Smooth muscle cell (in vitro differentiated cells): ENCODE data around the gene ARL3. TPM values are rescaled to one million over a fixed set of nuclear protein-coding genes. Genes with fewer than 3 reads are reported as not detected.
A peak's percentile ranks its signal among the peaks of the same experiment; 100 is the strongest.

ENCODE experiments used
- DNase-seq: peaks from one replicate; lab custom pipeline; 2025; ENCODE audit not compliant: unreplicated experiment; lab: John Stamatoyannopoulos, UW
- H2AFZ ChIP-seq: fragments of 200-600 bp; sonication (generic); 2 replicates; pipeline ENCODE4 v1.6.0; 2016; ENCODE audit warnings: antibody characterized with exemption, low read depth, mild to moderate bottlenecking
- H3F3A ChIP-seq: fragments of 200-600 bp; sonication (generic); 2 replicates; pipeline ENCODE4 v1.6.0; 2017; ENCODE audit warnings: antibody characterized with exemption, low read depth
- H3K27ac ChIP-seq: fragments of 200-600 bp; sonication (generic); 2 replicates; pipeline ENCODE4 v1.5.1; 2016; ENCODE audit warnings: low read depth, mild to moderate bottlenecking
- H3K27me3 ChIP-seq: fragments of 200-600 bp; sonication (generic); 2 replicates; pipeline ENCODE4 v1.6.1; 2016; ENCODE audit warnings: low read depth, mild to moderate bottlenecking
- H3K36me3 ChIP-seq: fragments of 200-600 bp; sonication (generic); 2 replicates; pipeline ENCODE4 v1.5.1; 2016; ENCODE audit warnings: low read depth
- H3K4me1 ChIP-seq: fragments of 200-600 bp; sonication (generic); 2 replicates; pipeline ENCODE4 v1.5.1; 2016; ENCODE audit warnings: low read depth
- H3K4me2 ChIP-seq: fragments of 200-600 bp; sonication (generic); 2 replicates; pipeline ENCODE4 v1.6.0; 2016; ENCODE audit warnings: mild to moderate bottlenecking
- H3K4me3 ChIP-seq: fragments of 200-600 bp; sonication (generic); 2 replicates; pipeline ENCODE4 v1.5.1; 2016; ENCODE audit warnings: mild to moderate bottlenecking
- H3K79me2 ChIP-seq: fragments of 200-600 bp; sonication (generic); 2 replicates; pipeline ENCODE4 v1.6.0; 2016; ENCODE audit warnings: low read depth, mild to moderate bottlenecking
- H3K9ac ChIP-seq: fragments of 200-600 bp; sonication (generic); 2 replicates; pipeline ENCODE4 v1.6.0; 2016; ENCODE audit warnings: low read depth
- H3K9me3 ChIP-seq: fragments of 200-600 bp; sonication (generic); replicated peaks from 2 replicates; pipeline ENCODE4 v1.5.1; 2016; ENCODE audit warnings: low read depth
- H4K20me1 ChIP-seq: fragments of 200-600 bp; sonication (generic); 2 replicates; pipeline ENCODE4 v1.6.0; 2016; ENCODE audit warnings: low read depth
- WGBS: methylation state at CpG from one replicate; pipeline ENCODE4 v1.1.7; 2016; ENCODE audit warnings: low lambda C conversion rate; 5-methylcytosine and 5-hydroxymethylcytosine counted together
- polyA plus RNA-seq: library from polyadenylated mRNA; unstranded; fragments of >200 nt; fragmentation: Nextera tagmentation; extraction: Ambion mirVana; gene quantifications from 2 replicates; pipeline ENCODE4 v1.2.1, GENCODE V29; 2016
- total RNA-seq: library from RNA; depleted of rRNA; stranded (reverse); fragments of >200 nt; gene quantifications from 2 replicates; pipeline ENCODE4 v1.2.3, GENCODE V29; 2014
- TF ChIP-seq, protein P1 (sequence below): fragments of 200-600 bp; sonication (generic); IDR thresholded peaks from 2 replicates; pipeline ENCODE4 v1.5.1; 2017; ENCODE audit warnings: borderline replicate concordance, mild to moderate bottlenecking, antibody characterized with exemption; ENCODE audit not compliant: insufficient read depth, poor library complexity, severe bottlenecking

The ARL3 gene
- total and polyA plus RNA-seq, 2 experiments from 2014 or later: 12.7 to 30.2 TPM

DNA sequence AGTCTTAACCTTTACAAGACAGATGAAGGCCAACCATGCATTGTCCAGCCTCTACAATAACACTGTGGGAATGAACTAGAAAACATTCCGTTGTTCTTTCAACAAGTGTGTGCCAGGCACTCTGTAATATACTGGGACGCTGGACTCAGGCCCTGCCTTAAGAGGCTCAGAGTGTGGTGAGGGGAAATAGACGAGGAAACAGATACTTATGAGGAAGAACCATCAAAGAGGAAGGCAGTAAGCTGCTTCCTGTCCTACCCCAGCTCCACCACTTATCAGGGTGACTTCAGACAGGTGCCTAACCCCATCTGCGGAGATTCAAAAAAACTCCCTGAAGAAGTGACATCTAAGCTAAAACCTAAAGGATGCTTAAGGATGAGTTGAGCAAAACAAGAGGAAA is 78.8 kb downstream of the ARL3 start:
- H3K27me3 ChIP-seq: no peaks in the 10 kb centered on the region
- no peak for DNase-seq
- H3F3A ChIP-seq: peaks cover 24% of the 10 kb centered on the region
- H3K4me2 ChIP-seq: no peak overlapping the region
- TF ChIP-seq, protein P1, sequence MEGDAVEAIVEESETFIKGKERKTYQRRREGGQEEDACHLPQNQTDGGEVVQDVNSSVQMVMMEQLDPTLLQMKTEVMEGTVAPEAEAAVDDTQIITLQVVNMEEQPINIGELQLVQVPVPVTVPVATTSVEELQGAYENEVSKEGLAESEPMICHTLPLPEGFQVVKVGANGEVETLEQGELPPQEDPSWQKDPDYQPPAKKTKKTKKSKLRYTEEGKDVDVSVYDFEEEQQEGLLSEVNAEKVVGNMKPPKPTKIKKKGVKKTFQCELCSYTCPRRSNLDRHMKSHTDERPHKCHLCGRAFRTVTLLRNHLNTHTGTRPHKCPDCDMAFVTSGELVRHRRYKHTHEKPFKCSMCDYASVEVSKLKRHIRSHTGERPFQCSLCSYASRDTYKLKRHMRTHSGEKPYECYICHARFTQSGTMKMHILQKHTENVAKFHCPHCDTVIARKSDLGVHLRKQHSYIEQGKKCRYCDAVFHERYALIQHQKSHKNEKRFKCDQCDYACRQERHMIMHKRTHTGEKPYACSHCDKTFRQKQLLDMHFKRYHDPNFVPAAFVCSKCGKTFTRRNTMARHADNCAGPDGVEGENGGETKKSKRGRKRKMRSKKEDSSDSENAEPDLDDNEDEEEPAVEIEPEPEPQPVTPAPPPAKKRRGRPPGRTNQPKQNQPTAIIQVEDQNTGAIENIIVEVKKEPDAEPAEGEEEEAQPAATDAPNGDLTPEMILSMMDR: no peak
- no peaks in the 10 kb centered on the region for H3K36me3 ChIP-seq
- no peaks in the 10 kb centered on the region for H3K79me2 ChIP-seq
- H3K4me1 ChIP-seq: peaks cover 36% of the 10 kb centered on the region
- H3K27ac ChIP-seq: peak overlapping the region; percentile 98
- no peak overlapping the region for H2AFZ ChIP-seq
- no peak overlapping the region for H3K9ac ChIP-seq
- no peak overlapping the region for H3K4me3 ChIP-seq
- H4K20me1 ChIP-seq: no peaks in the 10 kb centered on the region
- H3K9me3 ChIP-seq: no peaks in the 10 kb centered on the region
- WGBS: 88% methylated on average over 4 of the region's 4 CpGs

GRCh38 chr10:102634686-102635085 is 79.5 kb downstream of the ARL3 start:
- 62% methylated on average over 4 of the region's 4 CpGs for WGBS
- Histone ChIP-seq H3K9me3 (no peaks in the 10 kb centered on the region), H3K27ac (peak overlapping the region; percentile 98), H3K79me2 (no peaks in the 10 kb centered on the region), H3K36me3 (no peaks in the 10 kb centered on the region), H2AFZ (no peak overlapping the region), H3F3A (peaks cover 29% of the 10 kb centered on the region), H3K4me3 (no peak overlapping the region), H3K4me1 (peaks cover 43% of the 10 kb centered on the region), H3K9ac (no peak overlapping the region), H3K27me3 (no peaks in the 10 kb centered on the region), H4K20me1 (no peaks in the 10 kb centered on the region), H3K4me2 (peak overlapping the region; percentile 79)
- DNase-seq: no peak
- TF ChIP-seq, protein P1: no peak

DNA sequence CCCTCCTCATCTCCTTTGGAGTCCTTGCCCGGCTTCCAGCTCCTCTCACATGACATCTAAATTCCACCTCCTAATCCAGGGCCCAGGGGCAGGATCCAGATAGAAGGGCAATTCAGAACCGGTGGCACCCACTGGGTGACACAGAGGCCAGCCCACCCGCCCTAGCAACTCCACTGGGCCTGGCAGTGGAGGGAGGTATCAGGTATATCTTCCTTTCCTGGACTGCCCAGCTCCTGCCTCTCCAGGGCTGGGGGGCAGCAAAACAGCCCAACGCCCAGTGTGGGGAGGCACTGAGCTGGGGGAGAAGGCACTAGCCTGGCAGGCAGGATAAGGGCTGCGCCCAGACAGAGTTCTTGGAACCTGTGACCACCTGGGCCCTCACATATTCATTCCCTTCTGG is 80.3 kb downstream of the ARL3 start:
- DNase-seq: no peak
- Histone ChIP-seq H3K27ac (peak overlapping the region; percentile 98), H3K4me1 (peaks cover 51% of the 10 kb centered on the region), H3K79me2 (no peaks in the 10 kb centered on the region), H3K4me2 (peak overlapping the region; percentile 79), H4K20me1 (no peaks in the 10 kb centered on the region), H3K36me3 (no peaks in the 10 kb centered on the region), H3K27me3 (no peaks in the 10 kb centered on the region), H3K4me3 (no peak overlapping the region), H2AFZ (no peak overlapping the region), H3F3A (peaks cover 38% of the 10 kb centered on the region), H3K9ac (no peak overlapping the region), H3K9me3 (no peaks in the 10 kb centered on the region)
- WGBS: 87% methylated on average over 5 of the region's 5 CpGs
- TF ChIP-seq, protein P1: no peak

DNA sequence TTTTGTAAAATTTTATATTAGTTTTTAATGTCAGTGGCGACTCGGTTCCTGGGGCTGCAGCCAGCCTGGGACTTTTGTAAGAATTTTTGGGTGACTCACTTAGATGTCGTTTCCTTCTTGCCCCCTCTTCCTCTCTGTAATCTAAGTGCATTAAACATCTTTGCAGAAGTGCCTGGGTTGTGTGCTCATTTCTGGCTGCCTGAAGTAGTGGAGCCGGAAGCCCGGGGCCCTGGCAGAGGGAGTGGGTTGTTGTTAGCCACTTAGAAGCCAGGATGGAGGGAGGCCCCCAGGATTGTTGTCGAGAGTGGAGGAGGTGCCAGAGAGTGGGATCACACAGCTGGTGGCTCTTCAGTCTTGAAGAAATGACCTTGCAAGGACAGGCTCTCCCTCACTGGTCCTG is 80.9 kb downstream of the ARL3 start:
- no peaks in the 10 kb centered on the region for H4K20me1 ChIP-seq
- peak overlapping the region; percentile 40 for H3K9ac ChIP-seq
- H3K27me3 ChIP-seq: no peaks in the 10 kb centered on the region
- H3K27ac ChIP-seq: peak overlapping the region; percentile 98
- H3K79me2 ChIP-seq: no peaks in the 10 kb centered on the region
- H3K4me2 ChIP-seq: peak overlapping the region; percentile 79
- H3K36me3 ChIP-seq: no peaks in the 10 kb centered on the region
- H3K4me1 ChIP-seq: peaks cover 57% of the 10 kb centered on the region
- no peak for DNase-seq
- TF ChIP-seq, protein P1: no peak
- no peak overlapping the region for H3K4me3 ChIP-seq
- H2AFZ ChIP-seq: no peak overlapping the region
- 11% methylated on average over 6 of the region's 6 CpGs for WGBS
- H3K9me3 ChIP-seq: no peaks in the 10 kb centered on the region
- peaks cover 40% of the 10 kb centered on the region for H3F3A ChIP-seq
